ENCODE measurements around the gene RAB10.
A peak's percentile ranks its signal among the peaks of the same experiment; 100 is the strongest.
"Not testable (repeated sequence)": the region's sequence is repeated elsewhere in the genome, so short reads cannot be mapped to it uniquely, and the experiment has no call there.

The RAB10 gene

DNA sequence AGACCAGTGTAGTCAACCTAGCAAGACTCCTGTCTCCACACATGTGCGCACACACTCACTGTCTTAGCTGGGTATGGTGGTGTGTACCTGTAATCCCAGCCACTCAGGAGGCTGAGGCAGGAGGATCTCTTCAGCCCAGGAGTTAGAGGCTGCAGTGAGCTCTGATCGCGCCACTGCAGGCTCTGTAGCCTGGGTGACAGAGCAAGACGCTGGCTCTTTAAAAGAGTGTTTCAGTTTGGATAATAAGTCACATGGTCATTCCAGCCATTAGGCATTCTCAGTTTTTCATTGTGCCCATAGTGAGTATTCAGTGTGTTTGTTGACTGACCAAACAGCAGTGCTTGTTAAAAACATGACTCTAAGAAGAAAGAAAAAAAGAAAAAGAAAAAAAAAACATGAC, 31.0 kb downstream of the RAB10 start:
- no peak for DNase-seq
- Mint-ChIP-seq H3K9me3 (no peaks in the 10 kb centered on the region), H3K27me3 (no peaks in the 10 kb centered on the region), H3K4me3 (no peak overlapping the region), H3K27ac (peak overlapping the region; percentile 63), H3K4me1 (ENCODE audit: low read depth) (peaks cover 56% of the 10 kb centered on the region), H3K36me3 (ENCODE audit: low read depth) (peaks cover 58% of the 10 kb centered on the region)

DNA sequence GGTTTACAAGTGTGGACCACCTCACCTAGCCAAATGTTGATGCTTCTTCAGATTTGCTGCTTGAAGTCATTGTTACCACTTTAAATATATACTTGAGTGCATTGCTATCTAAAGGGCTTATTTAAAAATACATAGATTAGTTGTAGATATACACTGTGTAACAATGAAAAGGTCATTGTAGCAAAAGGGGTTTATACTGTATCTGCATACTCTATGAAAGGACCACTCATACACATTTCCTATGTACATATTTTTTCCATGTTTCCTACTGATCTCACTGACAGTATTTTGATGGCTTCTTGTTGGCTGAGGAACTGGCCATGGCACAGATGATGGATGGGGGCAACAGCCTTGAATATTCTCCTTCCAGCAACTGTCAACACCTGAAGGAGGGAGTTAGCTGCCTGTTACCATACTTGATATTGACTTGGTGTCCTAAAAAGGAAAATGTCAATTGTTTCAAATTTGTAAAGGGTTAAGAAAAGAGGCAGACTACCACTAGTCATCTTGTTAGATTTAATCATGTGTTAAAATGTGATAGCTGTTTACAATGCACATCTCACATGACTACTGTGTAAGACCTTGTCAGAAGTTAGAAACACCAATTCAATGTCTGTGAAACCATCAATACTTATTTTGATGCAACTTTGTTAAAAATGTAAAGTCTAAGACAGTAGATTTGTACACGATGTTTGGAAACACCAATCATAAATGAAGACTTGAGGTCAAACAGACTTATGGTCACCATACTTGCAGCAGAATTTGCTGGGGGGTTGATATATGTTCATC, 33.5 kb downstream of the RAB10 start:
- no peaks in the 10 kb centered on the region for H3K27me3 Mint-ChIP-seq
- no peak for DNase-seq
- H3K36me3 Mint-ChIP-seq (ENCODE audit: low read depth) = peaks cover 47% of the 10 kb centered on the region
- peak overlapping the region; percentile 95 for H3K27ac Mint-ChIP-seq
- H3K4me1 Mint-ChIP-seq (ENCODE audit: low read depth) = peaks cover 57% of the 10 kb centered on the region
- peak overlapping the region; percentile 68 for H3K4me3 Mint-ChIP-seq
- no peaks in the 10 kb centered on the region for H3K9me3 Mint-ChIP-seq

DNA sequence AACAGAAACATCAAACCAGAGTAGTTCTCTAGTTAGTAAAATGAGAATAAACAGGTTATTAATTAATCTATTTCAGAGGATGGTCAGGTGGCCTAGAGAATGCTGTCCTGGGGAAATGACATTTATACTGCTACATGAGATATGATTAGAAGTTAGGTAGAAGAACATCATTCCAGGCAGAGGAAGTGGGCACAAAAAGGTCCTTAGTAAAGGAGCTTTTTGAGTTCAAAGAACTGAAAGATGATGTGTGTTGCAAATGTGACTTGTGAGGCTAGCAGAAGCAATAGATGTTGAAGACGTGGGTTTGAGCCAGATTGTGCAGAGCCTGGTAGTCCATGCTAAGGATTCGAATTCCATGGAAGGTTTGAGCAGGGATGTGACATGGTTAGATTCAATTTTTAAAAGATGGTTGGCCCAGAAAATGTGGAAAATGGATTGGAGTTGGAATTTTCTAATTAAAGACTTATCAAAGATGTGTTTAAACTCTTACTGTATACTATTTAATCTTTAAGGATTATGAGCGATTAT, 34.2 kb downstream of the RAB10 start:
- Mint-ChIP-seq H3K36me3 (ENCODE audit: low read depth) (peaks cover 45% of the 10 kb centered on the region), H3K27ac (peak overlapping the region; percentile 95), H3K4me3 (peak overlapping the region; percentile 68), H3K9me3 (no peaks in the 10 kb centered on the region), H3K27me3 (no peaks in the 10 kb centered on the region), H3K4me1 (ENCODE audit: low read depth) (peaks cover 61% of the 10 kb centered on the region)
- no peak for DNase-seq

DNA sequence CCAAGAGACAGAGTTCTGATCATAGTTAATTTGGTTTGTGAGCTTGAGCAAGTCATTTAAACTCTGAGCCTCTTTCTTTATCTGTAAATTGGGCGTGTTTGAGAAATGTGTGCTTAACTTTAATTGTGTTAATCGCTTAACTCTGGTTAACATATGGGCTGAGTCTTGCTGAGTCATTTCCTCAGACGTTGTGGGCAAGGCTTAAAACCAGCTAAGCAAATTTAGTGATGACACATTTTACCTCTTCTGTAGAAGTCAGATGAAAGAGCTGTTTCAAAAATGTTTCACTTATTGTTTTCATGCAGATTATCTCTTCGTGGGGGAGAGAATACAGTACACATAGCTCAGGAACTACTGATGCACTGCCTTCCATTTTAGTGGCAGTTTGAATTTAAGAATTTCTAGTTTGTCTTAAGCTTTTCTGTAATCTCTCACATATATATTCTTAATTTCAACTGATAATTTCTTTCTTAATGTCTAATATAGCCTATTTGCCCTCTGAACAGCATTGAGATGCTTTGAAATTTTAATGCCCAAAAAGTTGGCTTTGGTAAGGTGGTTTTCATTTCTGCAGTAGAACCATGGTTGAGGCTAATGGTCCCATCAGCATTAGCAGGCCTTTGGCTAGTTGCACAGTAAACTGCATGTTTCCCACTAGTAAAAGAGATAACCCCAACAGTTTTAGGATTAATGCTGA, 34.9 kb downstream of the RAB10 start:
- no peaks in the 10 kb centered on the region for H3K9me3 Mint-ChIP-seq
- peaks cover 66% of the 10 kb centered on the region for H3K4me1 Mint-ChIP-seq (ENCODE audit: low read depth)
- no peaks in the 10 kb centered on the region for H3K27me3 Mint-ChIP-seq
- H3K36me3 Mint-ChIP-seq (ENCODE audit: low read depth) = peaks cover 38% of the 10 kb centered on the region
- H3K27ac Mint-ChIP-seq = peak overlapping the region; percentile 95
- H3K4me3 Mint-ChIP-seq = peak overlapping the region; percentile 68
- no peak for DNase-seq

DNA sequence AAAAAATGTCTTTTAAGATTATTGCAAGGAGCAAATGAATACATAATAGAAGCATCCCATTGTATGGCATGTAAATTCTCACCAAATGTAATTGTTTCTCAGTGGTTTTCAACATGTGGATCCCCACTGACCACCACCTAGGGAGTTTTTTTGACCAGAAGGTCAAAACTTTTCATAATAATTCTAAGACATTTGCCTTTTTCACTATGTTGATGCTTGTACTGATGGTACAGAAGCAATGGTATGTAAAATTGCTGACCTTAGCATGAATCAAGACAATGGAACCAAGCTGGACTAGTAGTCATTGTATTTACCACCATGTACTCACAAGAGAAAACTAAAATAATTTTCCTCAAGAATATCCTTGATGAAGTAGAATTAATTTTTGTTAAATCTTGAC, 36.8 kb downstream of the RAB10 start:
- DNase-seq = no peak
- H3K27me3 Mint-ChIP-seq = no peaks in the 10 kb centered on the region
- peaks cover 78% of the 10 kb centered on the region for H3K4me1 Mint-ChIP-seq (ENCODE audit: low read depth)
- H3K36me3 Mint-ChIP-seq (ENCODE audit: low read depth) = peaks cover 26% of the 10 kb centered on the region
- no peak overlapping the region for H3K27ac Mint-ChIP-seq
- H3K4me3 Mint-ChIP-seq = no peak overlapping the region
- H3K9me3 Mint-ChIP-seq = no peaks in the 10 kb centered on the region

DNA sequence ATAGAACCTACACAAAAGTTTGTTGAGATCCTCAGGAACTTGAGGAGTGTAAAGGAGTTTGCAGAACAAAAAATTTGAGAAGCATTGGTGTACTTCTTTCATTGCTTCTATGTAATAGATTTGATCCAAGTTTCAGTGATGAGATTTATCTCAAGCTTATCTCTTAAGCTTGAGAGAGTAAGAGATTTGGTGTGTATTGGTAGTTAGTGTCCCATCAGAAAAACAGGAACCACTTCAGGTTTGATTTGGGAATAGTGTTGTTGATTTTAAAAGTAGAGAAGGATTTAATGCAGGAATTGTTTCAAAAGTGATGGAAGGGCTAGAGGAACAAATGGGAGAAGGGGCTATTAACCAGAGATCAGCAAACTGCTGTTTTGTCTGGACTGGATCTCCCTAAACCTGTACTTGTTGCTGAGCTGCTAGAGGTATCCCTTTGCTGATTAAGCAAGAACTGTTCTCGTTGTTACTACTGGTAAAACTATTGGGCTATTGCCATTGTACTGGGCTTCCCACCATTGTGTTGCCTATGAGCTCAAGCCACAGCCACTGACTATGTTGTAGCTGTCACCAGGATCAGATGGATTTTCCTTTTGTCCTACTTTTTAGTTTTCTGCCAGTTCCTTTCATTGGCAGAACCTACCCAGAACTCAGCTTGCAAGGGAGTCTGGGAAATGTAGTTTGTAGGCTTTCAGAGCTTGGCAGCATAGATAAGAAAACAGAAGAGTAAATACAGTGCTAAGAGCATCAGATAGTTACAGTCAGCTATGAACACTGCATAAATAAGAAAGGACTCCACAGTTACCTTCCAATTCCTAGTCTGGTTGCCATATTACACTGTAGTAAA, 39.3 kb downstream of the RAB10 start:
- no peak for DNase-seq
- peaks cover 14% of the 10 kb centered on the region for H3K36me3 Mint-ChIP-seq (ENCODE audit: low read depth)
- H3K4me3 Mint-ChIP-seq = no peak overlapping the region
- H3K27me3 Mint-ChIP-seq = no peaks in the 10 kb centered on the region
- H3K4me1 Mint-ChIP-seq (ENCODE audit: low read depth) = peaks cover 64% of the 10 kb centered on the region
- no peak overlapping the region for H3K27ac Mint-ChIP-seq
- H3K9me3 Mint-ChIP-seq = no peaks in the 10 kb centered on the region

DNA sequence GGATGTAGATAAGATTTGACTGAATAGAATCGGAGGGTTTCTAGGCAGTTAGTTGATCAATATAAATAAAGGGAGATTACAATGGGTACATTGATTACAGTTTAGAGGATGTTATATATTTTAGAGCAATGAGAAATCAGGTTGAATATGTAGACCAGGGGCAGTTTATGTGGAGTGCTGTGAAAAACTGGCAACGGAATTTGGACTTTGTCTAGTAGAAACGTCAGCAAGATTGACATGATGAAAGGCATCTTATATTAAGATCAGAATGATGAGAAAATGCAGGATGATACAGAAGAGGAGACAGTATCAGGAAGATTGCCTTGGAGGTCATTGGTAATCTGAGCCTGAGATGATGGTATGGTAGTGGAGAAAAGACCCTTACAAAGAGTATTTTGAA, 39.9 kb downstream of the RAB10 start:
- Mint-ChIP-seq H3K4me1 (ENCODE audit: low read depth) (peaks cover 62% of the 10 kb centered on the region), H3K36me3 (ENCODE audit: low read depth) (peaks cover 20% of the 10 kb centered on the region), H3K9me3 (no peaks in the 10 kb centered on the region), H3K4me3 (no peak overlapping the region), H3K27me3 (no peaks in the 10 kb centered on the region), H3K27ac (no peak overlapping the region)
- no peak for DNase-seq

DNA sequence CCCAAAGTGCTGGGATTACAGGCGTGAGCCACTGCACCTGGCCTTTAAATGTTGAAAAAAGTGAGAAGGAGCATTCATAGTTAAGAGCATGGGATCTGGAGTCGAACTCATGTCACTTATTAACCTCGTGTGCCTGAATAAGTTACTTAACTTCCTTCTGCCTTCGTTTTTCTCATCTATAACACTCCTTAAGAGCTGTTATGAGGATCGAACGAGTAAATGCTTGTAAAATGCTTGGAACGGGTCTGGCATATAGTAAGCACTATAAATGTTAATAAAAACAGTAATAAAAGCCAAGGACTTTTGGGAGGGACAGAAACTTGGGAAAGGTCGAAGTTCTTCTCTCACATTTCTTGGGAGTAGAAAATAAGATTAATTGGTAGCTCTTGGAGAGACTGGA, 40.8 kb downstream of the RAB10 start:
- Mint-ChIP-seq H3K9me3 (no peaks in the 10 kb centered on the region), H3K27me3 (no peaks in the 10 kb centered on the region), H3K36me3 (ENCODE audit: low read depth) (peaks cover 23% of the 10 kb centered on the region), H3K27ac (peak overlapping the region; percentile 20), H3K4me3 (no peak overlapping the region), H3K4me1 (ENCODE audit: low read depth) (peaks cover 55% of the 10 kb centered on the region)
- no peak for DNase-seq

DNA sequence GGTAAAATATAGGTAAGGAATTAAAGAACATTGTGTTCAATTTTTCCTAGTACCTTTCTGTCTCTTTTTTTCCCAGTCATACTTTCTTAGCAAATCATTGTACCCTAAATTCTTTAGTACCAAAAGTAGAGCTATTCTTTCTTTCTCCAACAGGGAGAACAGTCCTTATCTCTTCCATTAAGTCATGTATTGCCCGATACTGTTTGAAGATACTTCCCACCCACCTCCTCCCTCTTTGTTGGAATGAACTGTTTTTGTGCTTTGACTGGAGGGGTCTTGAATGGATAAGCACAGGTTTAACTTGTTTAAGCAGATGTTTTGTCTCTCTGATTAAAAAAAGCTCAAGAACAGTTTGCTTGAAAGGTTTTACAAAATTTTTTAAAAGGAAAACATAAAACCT, 41.3 kb downstream of the RAB10 start:
- H3K27me3 Mint-ChIP-seq = no peaks in the 10 kb centered on the region
- peaks cover 4% of the 10 kb centered on the region for H3K9me3 Mint-ChIP-seq

DNA sequence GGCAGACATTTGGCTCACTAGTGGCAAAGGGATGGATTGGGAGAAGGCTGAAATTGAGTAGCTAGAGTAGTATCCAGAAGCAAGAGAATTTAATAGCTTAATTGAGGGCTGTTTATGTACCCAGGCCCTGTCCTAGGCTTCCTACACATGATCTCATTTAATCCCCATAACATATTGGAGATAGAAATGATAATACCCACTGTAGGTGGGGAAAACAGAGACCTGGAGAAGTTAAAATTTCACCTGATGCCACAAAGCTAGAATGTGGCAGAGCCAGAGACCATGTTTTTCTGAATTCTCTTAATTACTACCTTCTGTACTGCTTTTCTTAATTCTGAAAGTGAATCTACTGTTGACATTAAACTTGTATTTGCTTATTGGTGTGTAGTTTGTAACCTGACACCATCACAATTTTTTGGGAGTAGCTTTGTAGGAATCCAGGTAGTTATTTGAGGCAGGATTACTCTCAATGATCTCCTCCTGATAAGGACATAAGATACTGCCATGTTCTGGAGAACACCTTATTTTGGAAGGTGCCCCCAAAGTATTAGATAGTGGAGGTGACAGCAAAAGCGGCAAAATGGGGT, 42.2 kb downstream of the RAB10 start:
- Mint-ChIP-seq H3K27me3 (no peaks in the 10 kb centered on the region), H3K27ac (peak overlapping the region; percentile 27), H3K4me3 (no peak overlapping the region), H3K4me1 (ENCODE audit: low read depth) (peaks cover 41% of the 10 kb centered on the region), H3K36me3 (ENCODE audit: low read depth) (peaks cover 29% of the 10 kb centered on the region), H3K9me3 (peaks cover 13% of the 10 kb centered on the region)
- no peak for DNase-seq

More for the DNA sequence above, 41.3 kb downstream of the RAB10 start:
- DNase-seq = no peak
- H3K4me1 Mint-ChIP-seq (ENCODE audit: low read depth) = peaks cover 50% of the 10 kb centered on the region
- H3K27ac Mint-ChIP-seq = peak overlapping the region; percentile 20
- H3K4me3 Mint-ChIP-seq = no peak overlapping the region
- H3K36me3 Mint-ChIP-seq (ENCODE audit: low read depth) = peaks cover 25% of the 10 kb centered on the region

DNA sequence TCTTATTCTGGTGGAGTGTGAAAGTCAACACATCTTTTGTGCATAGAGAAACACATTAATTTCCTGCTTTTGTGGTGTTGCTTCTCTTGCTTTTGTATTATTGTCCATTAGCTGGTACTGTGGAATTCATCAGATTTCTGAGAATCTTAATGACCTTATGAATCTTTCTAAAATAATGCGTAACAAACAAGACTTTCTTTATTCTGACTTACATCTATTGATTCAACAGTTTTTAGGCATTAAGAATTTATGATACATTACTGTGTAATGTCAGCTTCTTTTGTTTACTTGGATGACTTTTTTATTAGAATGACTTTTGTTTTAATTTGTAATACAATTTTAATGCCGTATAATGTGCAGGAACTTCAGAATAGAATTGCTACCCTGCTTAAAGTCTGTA, 43.4 kb downstream of the RAB10 start:
- no peaks in the 10 kb centered on the region for H3K27me3 Mint-ChIP-seq
- no peak for DNase-seq
- H3K4me1 Mint-ChIP-seq (ENCODE audit: low read depth) = peaks cover 40% of the 10 kb centered on the region
- H3K36me3 Mint-ChIP-seq (ENCODE audit: low read depth) = peaks cover 35% of the 10 kb centered on the region
- H3K9me3 Mint-ChIP-seq = peaks cover 15% of the 10 kb centered on the region
- H3K4me3 Mint-ChIP-seq = no peak overlapping the region
- no peak overlapping the region for H3K27ac Mint-ChIP-seq

DNA sequence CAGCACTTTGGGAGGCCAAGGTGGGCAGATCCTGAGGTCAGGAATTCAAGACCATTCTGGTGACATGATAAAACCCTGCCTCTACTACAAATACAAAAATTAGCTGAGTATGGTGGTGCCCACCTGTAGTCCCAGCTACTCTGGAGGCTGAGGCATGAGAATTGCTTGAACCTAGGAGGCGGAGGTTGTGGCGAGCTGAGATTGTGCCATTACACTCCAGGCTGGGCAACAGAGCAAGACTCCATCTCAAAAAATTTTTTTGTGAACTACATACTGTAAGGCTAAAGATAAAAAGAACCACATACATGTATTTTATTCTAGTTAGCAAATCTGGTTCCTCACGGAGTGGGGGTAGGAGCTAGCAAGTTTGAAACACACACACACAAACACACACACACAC, 45.1 kb downstream of the RAB10 start:
- peaks cover 20% of the 10 kb centered on the region for H3K9me3 Mint-ChIP-seq
- H3K4me3 Mint-ChIP-seq = no peak overlapping the region
- H3K4me1 Mint-ChIP-seq (ENCODE audit: low read depth) = peaks cover 28% of the 10 kb centered on the region
- H3K27ac Mint-ChIP-seq = no peak overlapping the region
- no peak for DNase-seq
- H3K36me3 Mint-ChIP-seq (ENCODE audit: low read depth) = peaks cover 45% of the 10 kb centered on the region
- no peaks in the 10 kb centered on the region for H3K27me3 Mint-ChIP-seq

DNA sequence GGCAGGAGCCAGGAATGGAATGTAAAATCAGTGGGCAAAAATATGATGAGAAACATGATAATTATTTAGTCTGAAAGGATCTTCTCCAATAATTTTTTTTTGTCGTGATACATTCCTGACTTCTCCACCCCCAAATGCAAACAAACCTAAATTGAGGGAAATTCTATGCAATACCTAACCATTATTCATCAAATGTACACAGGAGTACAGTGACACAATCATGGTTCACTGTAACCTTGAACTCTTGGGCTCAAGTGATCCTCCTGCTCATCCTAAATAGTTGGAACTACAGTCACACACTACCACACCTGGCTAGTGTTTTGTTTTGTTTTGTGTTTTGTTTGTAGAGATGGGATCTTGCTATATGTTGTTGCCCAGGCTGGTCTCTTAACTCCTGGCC, 46.5 kb downstream of the RAB10 start:
- DNase-seq = no peak
- H3K4me3 Mint-ChIP-seq = no peak overlapping the region
- H3K4me1 Mint-ChIP-seq (ENCODE audit: low read depth) = peaks cover 28% of the 10 kb centered on the region
- no peaks in the 10 kb centered on the region for H3K27me3 Mint-ChIP-seq
- peaks cover 24% of the 10 kb centered on the region for H3K9me3 Mint-ChIP-seq
- H3K27ac Mint-ChIP-seq = no peak overlapping the region
- H3K36me3 Mint-ChIP-seq (ENCODE audit: low read depth) = peaks cover 55% of the 10 kb centered on the region

DNA sequence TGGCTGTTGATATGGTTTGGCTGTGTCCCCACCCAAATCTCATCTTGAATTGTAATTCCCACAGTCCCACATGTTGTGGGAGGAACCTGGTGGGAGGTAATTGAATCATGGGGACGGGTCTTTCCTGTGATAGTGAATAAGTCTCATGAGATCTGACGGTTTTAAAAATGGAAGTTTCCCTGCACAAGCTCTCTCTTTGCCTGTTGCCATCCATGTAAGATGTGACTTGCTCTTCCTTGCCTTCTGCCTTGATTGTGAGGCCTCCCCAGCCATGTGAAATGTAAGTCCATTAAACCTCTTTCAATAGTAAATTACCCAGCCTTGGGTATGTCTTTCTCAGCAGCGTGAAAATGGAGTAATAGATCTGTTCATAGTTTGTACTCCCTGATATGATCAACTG, 47.0 kb downstream of the RAB10 start:
- Mint-ChIP-seq H3K36me3 (ENCODE audit: low read depth) (peaks cover 58% of the 10 kb centered on the region), H3K4me1 (ENCODE audit: low read depth) (peaks cover 28% of the 10 kb centered on the region), H3K9me3 (peaks cover 24% of the 10 kb centered on the region)
- DNase-seq, H3K27ac Mint-ChIP-seq, H3K27me3 Mint-ChIP-seq, H3K4me3 Mint-ChIP-seq: not testable (repeated sequence)
